Measurements from ENCODE around the gene SNRNP27.

Gene SNRNP27

DNA sequence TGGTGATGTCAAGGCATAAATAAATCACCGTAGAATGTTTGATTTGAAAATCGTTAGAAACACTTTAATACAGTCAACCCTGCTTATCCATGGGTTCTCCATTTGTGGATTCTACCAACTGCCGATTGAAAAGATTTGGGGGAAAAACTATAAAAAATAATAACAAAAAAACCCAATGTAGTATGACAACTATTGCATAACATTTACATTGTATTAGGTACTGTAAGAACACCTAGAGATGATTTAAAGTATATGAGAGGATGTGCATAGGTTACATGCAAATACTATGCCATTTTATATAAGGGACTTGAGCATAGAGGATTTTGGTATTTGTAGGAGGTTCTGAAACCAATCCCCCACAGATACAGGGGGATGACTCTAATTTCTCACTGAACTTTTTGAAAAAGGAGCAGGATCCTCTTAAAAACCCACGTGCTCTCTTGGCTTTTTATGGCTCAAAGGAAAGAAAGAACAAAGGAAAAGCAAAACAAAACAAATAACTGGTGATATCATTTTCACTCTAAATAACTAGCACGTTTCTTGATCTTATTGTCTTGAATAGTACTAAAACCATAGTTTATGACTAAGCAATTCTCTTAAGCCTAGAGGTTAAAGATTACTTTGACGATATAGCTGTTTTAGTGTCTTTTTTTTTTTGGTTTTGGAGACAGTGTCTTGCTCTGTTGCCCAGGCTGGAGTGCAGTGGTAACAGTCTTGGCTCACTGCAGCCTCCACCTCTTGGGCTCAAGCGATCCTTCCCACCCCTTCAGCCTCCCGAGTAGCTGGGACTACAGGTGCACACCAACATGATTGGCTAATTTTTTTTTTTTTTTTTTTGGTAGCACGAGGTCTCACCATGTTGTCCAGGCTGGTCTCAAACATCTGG lies 47.3 kb upstream of the SNRNP27 start:
- Histone ChIP-seq H3K18ac (ENCODE audit: low read depth in 1 of 2, low read length in 2 of 2) (no peak overlapping the region), H2BK12ac (ENCODE audit: low read length in 2 of 2) (no peak overlapping the region)

DNA sequence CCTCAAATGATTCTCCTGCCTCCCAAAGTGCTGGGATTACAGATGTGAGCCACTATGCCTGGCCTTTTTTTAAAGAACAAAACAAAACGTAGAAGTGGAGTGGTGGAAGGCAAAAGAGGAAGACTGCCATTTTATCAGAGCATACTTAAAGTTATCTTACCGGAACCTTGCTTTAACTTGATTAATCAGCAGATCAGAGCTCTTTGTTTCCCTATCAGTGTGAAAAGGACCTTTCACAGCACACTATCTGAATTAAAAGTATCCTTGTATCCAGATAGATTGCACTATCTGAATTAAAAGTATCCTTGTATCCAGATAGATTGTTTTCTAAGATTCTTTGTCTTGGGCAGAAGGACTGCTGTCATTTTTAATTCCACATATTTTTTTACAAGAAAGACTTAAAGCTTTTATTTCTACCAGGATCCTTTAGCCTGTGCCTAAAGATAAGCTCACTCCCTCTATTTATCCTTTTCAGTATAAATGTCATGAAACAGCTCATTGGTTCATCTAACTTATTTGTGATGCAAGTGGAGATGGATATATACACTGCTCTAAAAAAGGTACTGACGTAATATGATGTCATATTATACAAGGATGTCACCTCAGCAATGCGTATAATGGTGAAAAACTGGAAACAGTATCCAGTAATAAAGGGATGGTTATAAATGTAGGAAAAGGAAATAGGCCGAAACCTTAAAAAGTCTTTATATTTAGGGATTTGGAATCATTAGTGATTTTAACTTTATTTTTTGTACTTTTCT lies 46.5 kb upstream of the SNRNP27 start:
- H4K8ac ChIP-seq (ENCODE audit: low read length): no peak overlapping the region
- H2AK5ac ChIP-seq (ENCODE audit: low read length, severe bottlenecking): no peak overlapping the region
- no peak overlapping the region for H3K4me3 ChIP-seq (ENCODE audit: insufficient read depth in 1 of 2, low read depth in 1 of 2, low read length in 2 of 2)
- no peak overlapping the region for H3K27ac ChIP-seq (ENCODE audit: low read length, poor library complexity, severe bottlenecking)
- H3K79me1 ChIP-seq (replicated peaks; ENCODE audit: low read length, poor library complexity, severe bottlenecking): peaks cover 16% of the 10 kb centered on the region
- WGBS: 98% methylated on average over 4 of the region's 5 CpGs
- no peak overlapping the region for H2AFZ ChIP-seq (ENCODE audit: low read depth, low read length)
- no peak overlapping the region for H3K9ac ChIP-seq (ENCODE audit: low read length)
- H2BK15ac ChIP-seq (ENCODE audit: low read depth, poor library complexity, severe bottlenecking): no peak overlapping the region
- no peak overlapping the region for H3K4me2 ChIP-seq (ENCODE audit: low read length, poor library complexity, severe bottlenecking)
- no peak overlapping the region for H3K4ac ChIP-seq (ENCODE audit: low read depth in 1 of 2, low read length in 2 of 2)
- no peaks in the 10 kb centered on the region for H3K9me3 ChIP-seq (ENCODE audit: control insufficient read depth, low read length)
- DNase-seq: no peak
- H2BK12ac ChIP-seq (ENCODE audit: low read length in 2 of 2): no peak overlapping the region
- no peak overlapping the region for H3K14ac ChIP-seq (ENCODE audit: low read length in 2 of 2)
- no peak overlapping the region for H3K23ac ChIP-seq (ENCODE audit: low read length in 2 of 2)
- no peak overlapping the region for H4K91ac ChIP-seq (ENCODE audit: low read length)
- H3K4me1 ChIP-seq (ENCODE audit: control insufficient read depth, insufficient read depth, low read depth, low read length): no peaks in the 10 kb centered on the region
- H3K18ac ChIP-seq (ENCODE audit: low read depth in 1 of 2, low read length in 2 of 2): no peak overlapping the region
- H3K27me3 ChIP-seq (ENCODE audit: control insufficient read depth in 1 of 2, insufficient read depth in 1 of 2, low read length in 2 of 2): no peaks in the 10 kb centered on the region
- H2BK120ac ChIP-seq (ENCODE audit: low read depth, low read length): no peak overlapping the region
- H2BK5ac ChIP-seq (ENCODE audit: low read depth, low read length, poor library complexity, severe bottlenecking): no peak overlapping the region
- H3K36me3 ChIP-seq (ENCODE audit: control insufficient read depth in 1 of 2, insufficient read depth in 2 of 2, low read depth in 1 of 2, low read length in 2 of 2): peaks cover 21 to 69% of the 10 kb centered on the region in 2 experiments

More for the DNA sequence above, 47.3 kb upstream of the SNRNP27 start:
- no peak overlapping the region for H4K91ac ChIP-seq (ENCODE audit: low read length)
- H2BK120ac ChIP-seq (ENCODE audit: low read depth, low read length): no peak overlapping the region
- H3K9ac ChIP-seq (ENCODE audit: low read length): no peak overlapping the region
- H2AFZ ChIP-seq (ENCODE audit: low read depth, low read length): no peak overlapping the region
- no peak overlapping the region for H3K27ac ChIP-seq (ENCODE audit: low read length, poor library complexity, severe bottlenecking)
- H3K79me1 ChIP-seq (replicated peaks; ENCODE audit: low read length, poor library complexity, severe bottlenecking): peaks cover 15% of the 10 kb centered on the region
- 95% methylated on average over 6 of the region's 9 CpGs for WGBS
- H2BK5ac ChIP-seq (ENCODE audit: low read depth, low read length, poor library complexity, severe bottlenecking): no peak overlapping the region
- no peaks in the 10 kb centered on the region for H3K27me3 ChIP-seq (ENCODE audit: control insufficient read depth in 1 of 2, insufficient read depth in 1 of 2, low read length in 2 of 2)
- no peak overlapping the region for H3K4me3 ChIP-seq (ENCODE audit: insufficient read depth in 1 of 2, low read depth in 1 of 2, low read length in 2 of 2)
- no peak overlapping the region for H3K4ac ChIP-seq (ENCODE audit: low read depth in 1 of 2, low read length in 2 of 2)
- H3K4me1 ChIP-seq (ENCODE audit: control insufficient read depth, insufficient read depth, low read depth, low read length): no peaks in the 10 kb centered on the region
- no peak overlapping the region for H3K4me2 ChIP-seq (ENCODE audit: low read length, poor library complexity, severe bottlenecking)
- H4K8ac ChIP-seq (ENCODE audit: low read length): no peak overlapping the region
- peaks cover 19 to 67% of the 10 kb centered on the region in 2 experiments for H3K36me3 ChIP-seq (ENCODE audit: control insufficient read depth in 1 of 2, insufficient read depth in 2 of 2, low read depth in 1 of 2, low read length in 2 of 2)
- DNase-seq: no peak
- no peaks in the 10 kb centered on the region for H3K9me3 ChIP-seq (ENCODE audit: control insufficient read depth, low read length)
- H3K14ac ChIP-seq (ENCODE audit: low read length in 2 of 2): no peak overlapping the region
- no peak overlapping the region for H2BK15ac ChIP-seq (ENCODE audit: low read depth, poor library complexity, severe bottlenecking)
- no peak overlapping the region for H2AK5ac ChIP-seq (ENCODE audit: low read length, severe bottlenecking)
- no peak overlapping the region for H3K23ac ChIP-seq (ENCODE audit: low read length in 2 of 2)

DNA sequence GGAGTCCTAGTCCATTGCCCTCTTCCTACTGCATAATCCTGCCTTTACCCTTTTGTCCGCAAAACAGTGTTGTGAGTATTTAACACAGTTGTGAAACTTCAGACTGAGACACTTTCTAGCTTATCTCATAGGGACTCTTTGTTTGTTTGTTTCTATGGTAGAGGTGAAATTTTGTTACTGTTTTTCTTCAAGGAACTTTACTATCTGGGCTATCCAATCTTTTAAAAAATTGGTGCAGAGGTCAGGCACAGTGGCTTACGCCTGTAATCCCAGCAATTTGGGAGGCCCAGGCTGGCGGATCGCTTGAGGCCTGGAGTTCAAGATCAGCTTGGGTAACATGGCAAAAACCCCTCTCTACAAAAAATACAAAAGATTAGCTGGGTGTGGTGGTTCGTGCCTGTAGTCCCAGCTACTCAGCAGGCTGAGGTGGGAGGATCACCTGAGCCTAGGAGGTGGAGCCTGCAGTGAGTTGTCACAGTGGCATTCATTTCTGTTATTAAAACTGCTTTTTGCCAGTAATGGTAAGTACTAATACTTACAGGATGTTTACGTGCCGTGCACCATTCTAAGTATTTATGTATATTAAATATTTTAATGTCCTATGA lies 45.5 kb upstream of the SNRNP27 start:
- no peak for DNase-seq
- Histone ChIP-seq H3K79me1 (replicated peaks; ENCODE audit: low read length, poor library complexity, severe bottlenecking) (peaks cover 16% of the 10 kb centered on the region), H2AFZ (ENCODE audit: low read depth, low read length) (no peak overlapping the region), H3K9ac (ENCODE audit: low read length) (no peak overlapping the region), H4K91ac (ENCODE audit: low read length) (no peak overlapping the region), H2BK12ac (ENCODE audit: low read length in 2 of 2) (no peak overlapping the region), H3K4me1 (ENCODE audit: control insufficient read depth, insufficient read depth, low read depth, low read length) (no peaks in the 10 kb centered on the region), H3K18ac (ENCODE audit: low read depth in 1 of 2, low read length in 2 of 2) (no peak overlapping the region), H3K23ac (ENCODE audit: low read length in 2 of 2) (no peak overlapping the region), H3K4me3 (ENCODE audit: insufficient read depth in 1 of 2, low read depth in 1 of 2, low read length in 2 of 2) (no peak overlapping the region), H3K4ac (ENCODE audit: low read depth in 1 of 2, low read length in 2 of 2) (no peak overlapping the region), H2BK15ac (ENCODE audit: low read depth, poor library complexity, severe bottlenecking) (no peak overlapping the region), H4K8ac (ENCODE audit: low read length) (no peak overlapping the region), H3K4me2 (ENCODE audit: low read length, poor library complexity, severe bottlenecking) (no peak overlapping the region), H2BK5ac (ENCODE audit: low read depth, low read length, poor library complexity, severe bottlenecking) (no peak overlapping the region), H3K9me3 (ENCODE audit: control insufficient read depth, low read length) (no peaks in the 10 kb centered on the region), H3K14ac (ENCODE audit: low read length in 2 of 2) (no peak overlapping the region), H2AK5ac (ENCODE audit: low read length, severe bottlenecking) (no peak overlapping the region), H3K27ac (ENCODE audit: low read length, poor library complexity, severe bottlenecking) (no peak overlapping the region), H3K27me3 (ENCODE audit: control insufficient read depth in 1 of 2, insufficient read depth in 1 of 2, low read length in 2 of 2) (no peaks in the 10 kb centered on the region), H3K36me3 (ENCODE audit: control insufficient read depth in 1 of 2, insufficient read depth in 2 of 2, low read depth in 1 of 2, low read length in 2 of 2) (peaks cover 21 to 74% of the 10 kb centered on the region in 2 experiments), H2BK120ac (ENCODE audit: low read depth, low read length) (no peak overlapping the region)
- 83% methylated on average over 4 of the region's 7 CpGs for WGBS

DNA sequence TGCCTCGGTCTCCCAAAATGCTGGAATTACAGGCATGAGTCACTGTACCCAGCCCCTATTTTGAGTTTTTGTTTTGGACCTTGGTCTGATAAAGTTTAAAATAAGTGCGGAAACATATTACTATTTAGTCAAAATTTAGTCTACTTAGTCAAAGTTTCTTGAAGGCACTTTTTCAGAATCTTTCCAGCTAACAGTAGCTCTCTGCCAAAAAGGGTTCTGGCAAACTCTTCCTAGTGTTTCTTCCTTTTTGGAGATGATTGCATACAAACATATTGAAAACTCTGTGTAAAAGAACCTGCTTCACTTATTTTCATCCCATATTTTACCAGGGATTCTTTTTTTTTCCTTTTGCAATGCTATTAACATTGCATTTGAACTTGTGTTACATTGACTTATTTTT lies 35.5 kb upstream of the SNRNP27 start:
- 91% methylated on average over 1 of the region's 2 CpGs for WGBS
- Histone ChIP-seq H2AK5ac (ENCODE audit: low read length, severe bottlenecking) (no peak overlapping the region), H3K14ac (ENCODE audit: low read length in 2 of 2) (no peak overlapping the region), H3K27ac (ENCODE audit: low read length, poor library complexity, severe bottlenecking) (no peak overlapping the region), H2BK120ac (ENCODE audit: low read depth, low read length) (no peak overlapping the region), H3K4me2 (ENCODE audit: low read length, poor library complexity, severe bottlenecking) (no peak overlapping the region), H3K4ac (ENCODE audit: low read depth in 1 of 2, low read length in 2 of 2) (no peak overlapping the region), H4K91ac (ENCODE audit: low read length) (no peak overlapping the region), H3K9me3 (ENCODE audit: control insufficient read depth, low read length) (no peaks in the 10 kb centered on the region), H4K8ac (ENCODE audit: low read length) (no peak overlapping the region), H3K4me1 (ENCODE audit: control insufficient read depth, insufficient read depth, low read depth, low read length) (no peaks in the 10 kb centered on the region), H2BK5ac (ENCODE audit: low read depth, low read length, poor library complexity, severe bottlenecking) (no peak overlapping the region), H2BK15ac (ENCODE audit: low read depth, poor library complexity, severe bottlenecking) (no peak overlapping the region), H3K18ac (ENCODE audit: low read depth in 1 of 2, low read length in 2 of 2) (no peak overlapping the region), H3K9ac (ENCODE audit: low read length) (no peak overlapping the region), H3K4me3 (ENCODE audit: insufficient read depth in 1 of 2, low read depth in 1 of 2, low read length in 2 of 2) (no peak overlapping the region), H3K23ac (ENCODE audit: low read length in 2 of 2) (no peak overlapping the region), H2BK12ac (ENCODE audit: low read length in 2 of 2) (no peak overlapping the region), H3K36me3 (ENCODE audit: control insufficient read depth in 1 of 2, insufficient read depth in 2 of 2, low read depth in 1 of 2, low read length in 2 of 2) (peaks cover 5 to 27% of the 10 kb centered on the region in 2 experiments), H2AFZ (ENCODE audit: low read depth, low read length) (no peak overlapping the region), H3K79me1 (replicated peaks; ENCODE audit: low read length, poor library complexity, severe bottlenecking) (peaks cover 4% of the 10 kb centered on the region), H3K27me3 (ENCODE audit: control insufficient read depth in 1 of 2, insufficient read depth in 1 of 2, low read length in 2 of 2) (no peaks in the 10 kb centered on the region)
- DNase-seq: no peak

Data from mesenchymal stem cell (in vitro differentiated cells and primary cell).